ENCODE results near the gene KCNQ1OT1.

KCNQ1OT1 gene

DNA sequence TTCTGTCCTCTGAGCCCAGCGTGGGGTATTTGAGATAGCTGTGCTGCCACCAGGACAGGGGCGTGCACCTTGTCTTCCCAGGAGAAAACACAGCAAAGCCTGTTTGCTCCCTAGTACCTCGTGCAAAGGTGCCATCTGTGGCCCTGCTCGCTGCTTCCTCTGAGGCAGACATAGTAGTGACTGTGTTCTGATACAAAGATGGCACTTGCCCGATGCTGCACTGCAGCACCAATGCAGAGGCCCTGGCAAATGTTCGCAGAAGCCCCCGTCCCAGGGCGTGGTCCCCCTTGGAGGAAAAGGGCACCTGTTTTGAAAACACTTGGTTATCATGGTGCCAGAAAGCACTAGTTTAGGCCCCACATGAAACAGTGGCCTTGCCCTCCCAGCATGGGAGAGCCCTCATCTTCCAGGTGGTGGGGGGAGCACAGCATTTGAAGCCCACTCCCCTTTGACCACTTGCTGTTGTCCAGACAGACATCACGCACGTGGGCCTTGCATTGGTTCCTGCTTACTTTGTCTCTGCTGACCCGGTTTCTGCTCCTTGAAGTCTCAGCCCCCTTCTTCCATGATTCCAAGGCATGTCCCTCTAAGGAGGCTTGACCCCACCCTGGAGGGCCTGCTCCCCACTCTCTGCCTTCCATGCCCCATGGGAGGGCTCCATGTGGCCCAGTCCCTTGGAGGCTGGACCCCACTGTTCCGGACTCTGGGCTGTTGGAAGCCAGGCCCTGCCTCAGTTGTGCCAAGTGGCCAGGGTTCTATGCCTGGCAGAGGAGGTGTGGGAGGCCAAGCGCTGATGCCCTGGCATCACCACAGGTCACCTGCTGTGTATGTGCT is 109.4 kb downstream of the KCNQ1OT1 start:
- DNase-seq (ENCODE audit: insufficient read length, low spot score) (no peak), FAIRE-seq (no peak)
- no peak for TF ChIP-seq POLR2A (IDR thresholded peaks at IDR 0.05; ENCODE audit: low read depth, low read length)

DNA sequence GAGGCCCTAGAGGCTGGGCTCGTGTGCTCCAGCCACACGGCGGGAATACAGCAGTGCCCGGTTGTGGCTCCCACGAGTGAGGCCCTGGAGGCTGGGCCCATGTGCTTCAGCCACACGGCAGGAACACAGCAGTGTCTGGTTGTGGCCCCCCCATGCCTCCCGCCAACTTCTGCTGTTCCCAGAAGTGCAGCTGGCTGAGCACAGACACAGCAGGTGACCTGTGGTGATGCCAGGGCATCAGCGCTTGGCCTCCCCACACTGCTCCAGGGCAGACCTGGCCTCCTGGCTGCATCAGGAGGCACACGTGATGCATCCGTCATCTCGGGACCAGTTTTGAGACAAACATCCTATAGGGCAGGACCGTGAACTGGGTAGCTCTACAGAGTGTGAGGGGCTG is 110.3 kb downstream of the KCNQ1OT1 start:
- FAIRE-seq (no peak), DNase-seq (ENCODE audit: insufficient read length, low spot score) (no peak)
- no peak for TF ChIP-seq POLR2A (IDR thresholded peaks at IDR 0.05; ENCODE audit: low read depth, low read length)

DNA sequence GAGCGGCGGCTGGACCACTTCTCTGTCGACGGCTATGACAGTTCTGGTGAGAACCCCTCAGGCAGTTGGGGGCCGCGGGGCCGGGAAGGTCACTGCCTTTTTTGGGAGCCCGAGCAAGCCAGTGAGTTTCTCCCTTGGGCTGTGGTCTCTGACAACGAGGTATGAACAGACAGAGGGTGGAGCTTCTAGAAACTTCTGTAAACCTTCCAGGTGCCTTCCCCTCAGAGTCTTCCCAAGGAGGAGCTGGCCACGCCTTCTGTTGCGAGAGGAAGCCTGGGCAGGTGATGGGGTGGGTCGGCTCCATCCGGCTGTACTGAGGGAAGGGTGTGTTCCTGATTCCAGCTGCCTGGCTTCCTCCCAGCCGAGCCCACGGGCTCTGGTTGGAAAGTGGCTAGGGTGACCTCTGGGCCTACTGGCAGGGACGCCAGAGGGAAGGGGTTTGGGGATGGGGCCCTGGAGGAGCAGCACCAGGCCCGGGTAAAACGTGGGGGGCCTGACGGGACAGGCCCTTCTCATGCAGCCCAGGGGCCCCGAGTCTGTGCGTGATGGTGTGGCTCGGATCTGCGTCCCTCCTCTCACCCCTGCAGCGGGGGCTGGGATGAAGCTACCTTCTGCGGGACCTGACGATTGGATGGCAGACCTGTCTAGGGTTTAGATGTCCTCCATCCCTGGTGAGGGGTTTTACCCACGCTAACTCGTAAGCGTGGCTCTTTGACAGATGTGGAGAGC is 110.8 kb downstream of the KCNQ1OT1 start:
- FAIRE-seq (no peak), DNase-seq (ENCODE audit: insufficient read length, low spot score) (no peak)
- TF ChIP-seq POLR2A (IDR thresholded peaks at IDR 0.05; ENCODE audit: low read depth, low read length) = no peak

DNA sequence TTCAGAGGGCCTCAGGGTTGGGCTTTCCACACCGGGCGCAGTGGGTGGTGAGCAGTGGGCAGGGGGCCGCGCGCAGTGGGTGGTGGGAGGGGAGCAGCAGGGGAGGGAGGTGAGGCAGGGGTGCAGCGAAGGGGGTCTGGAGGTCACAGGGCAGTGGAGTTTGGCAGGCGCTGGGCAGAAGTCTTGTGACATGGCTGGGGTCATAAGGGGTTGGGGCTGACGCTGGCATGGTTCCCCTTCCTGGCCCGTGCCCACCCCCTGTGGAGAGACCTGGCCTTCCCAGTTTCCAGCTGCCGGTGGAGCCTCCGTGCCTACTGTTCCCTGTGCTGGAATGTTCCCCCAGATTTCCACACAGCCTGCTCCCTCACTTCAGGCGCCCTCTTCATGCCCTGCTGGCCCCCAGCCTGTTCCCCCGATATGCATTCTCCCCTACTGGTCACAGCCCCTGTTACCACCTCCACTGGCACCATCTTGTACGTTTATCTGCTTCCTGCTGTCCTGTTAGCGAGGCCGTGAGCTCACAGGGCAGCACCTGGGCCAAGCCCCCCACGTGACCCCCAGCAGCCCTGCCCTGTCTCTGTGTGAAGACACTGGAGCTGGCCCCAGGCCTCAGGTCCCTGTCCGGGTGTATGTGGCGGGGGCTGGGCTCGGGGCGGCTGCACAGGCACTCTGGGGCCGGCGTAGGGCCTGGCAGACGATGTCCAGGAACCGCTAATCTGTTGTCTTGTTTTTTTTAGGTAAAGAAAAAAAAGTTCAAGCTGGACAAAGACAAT is 111.6 kb downstream of the KCNQ1OT1 start:
- FAIRE-seq (no peak), DNase-seq (ENCODE audit: insufficient read length, low spot score) (no peak)
- TF ChIP-seq POLR2A (IDR thresholded peaks at IDR 0.05; ENCODE audit: low read depth, low read length) = no peak

DNA sequence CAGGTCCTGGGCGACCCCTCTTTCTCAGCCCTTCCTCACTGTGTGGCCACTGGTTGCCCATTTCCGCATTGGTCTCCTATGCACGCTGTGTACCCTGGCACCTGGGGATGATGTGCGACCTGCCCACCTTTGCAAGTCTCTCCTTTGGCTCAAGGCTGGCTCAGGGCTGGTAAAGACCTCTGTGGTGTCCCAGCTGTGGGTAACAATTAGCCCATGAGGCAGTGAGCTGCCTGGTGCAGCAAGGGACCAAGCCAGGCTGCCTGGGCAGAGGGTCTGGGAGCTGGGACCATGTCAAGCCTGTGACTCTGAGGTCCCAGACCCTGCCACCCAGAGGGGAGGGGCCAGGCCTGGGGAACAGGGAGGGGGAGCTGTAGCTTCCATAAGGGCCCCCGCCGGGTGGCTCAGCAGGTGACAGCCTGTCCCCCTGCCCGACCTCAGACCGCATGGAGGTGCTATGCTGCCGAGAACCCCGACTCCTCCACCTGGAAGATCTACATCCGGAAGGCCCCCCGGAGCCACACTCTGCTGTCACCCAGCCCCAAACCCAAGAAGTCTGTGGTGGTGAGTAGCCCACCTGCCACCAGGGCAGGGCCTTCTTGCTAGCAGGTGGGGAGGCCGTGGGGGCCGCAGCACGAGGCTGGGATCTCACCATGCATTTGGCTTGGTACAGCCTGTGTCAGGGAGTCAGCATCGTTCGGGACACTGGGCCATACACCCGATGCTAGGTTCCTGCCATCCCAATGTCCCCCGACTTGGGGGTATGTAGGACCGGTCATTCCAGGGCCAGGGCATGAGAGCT is 112.5 kb downstream of the KCNQ1OT1 start:
- FAIRE-seq (no peak), DNase-seq (ENCODE audit: insufficient read length, low spot score) (no peak)
- no peak for TF ChIP-seq POLR2A (IDR thresholded peaks at IDR 0.05; ENCODE audit: low read depth, low read length)

DNA sequence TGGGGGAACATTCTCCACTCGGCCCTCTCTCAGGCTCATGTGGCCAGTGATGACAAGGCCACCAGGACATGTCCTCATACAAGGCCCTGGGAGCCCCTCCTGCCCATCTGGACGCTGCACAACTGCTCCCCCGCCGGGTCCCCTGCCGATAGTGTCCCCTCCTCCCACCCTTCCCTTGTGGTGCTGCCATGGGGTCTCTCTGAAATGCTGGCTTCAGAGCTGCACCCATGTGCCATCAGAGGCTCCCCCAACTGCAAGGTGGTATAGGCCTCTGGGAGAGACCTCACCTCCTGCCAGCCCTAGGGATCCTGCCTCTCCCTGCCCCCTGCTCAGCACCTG is 113.0 kb downstream of the KCNQ1OT1 start:
- no peak for TF ChIP-seq POLR2A (IDR thresholded peaks at IDR 0.05; ENCODE audit: low read depth, low read length)
- DNase-seq (ENCODE audit: insufficient read length, low spot score) (no peak), FAIRE-seq (no peak)

DNA sequence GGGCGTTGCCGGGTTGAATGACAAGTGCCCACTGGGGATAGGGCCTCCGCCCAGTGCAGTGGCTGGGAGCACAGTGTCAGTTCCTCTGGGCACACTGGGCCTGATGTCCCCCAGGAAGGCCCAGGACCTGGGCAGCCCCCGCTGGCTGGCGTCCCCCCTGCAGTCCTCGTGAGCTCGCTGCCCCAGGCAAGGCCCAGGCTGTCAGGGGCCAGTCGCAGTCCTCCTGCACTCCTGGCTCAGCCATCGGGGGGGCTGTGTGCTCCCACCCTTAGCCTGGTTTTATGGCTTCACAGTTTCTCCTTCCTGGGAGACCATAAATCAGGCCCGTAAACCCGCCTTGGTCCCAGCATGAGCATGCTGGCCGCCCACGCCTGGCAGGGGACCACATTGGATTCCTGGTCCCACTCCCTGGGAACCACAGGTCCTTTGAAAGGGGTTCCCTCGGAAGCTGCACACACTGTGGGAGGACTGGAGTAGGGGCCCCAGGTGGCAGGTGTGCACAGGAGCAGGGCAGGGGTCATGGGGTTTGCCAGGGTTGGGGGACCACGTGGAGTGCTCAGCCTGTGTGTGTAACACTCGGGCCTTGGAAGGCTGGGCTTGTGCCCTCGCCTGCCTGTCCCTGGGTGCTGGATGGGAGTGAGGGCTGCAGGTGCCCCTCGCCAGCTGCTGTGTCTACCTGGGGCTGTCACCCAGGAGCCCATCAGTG is 113.6 kb downstream of the KCNQ1OT1 start:
- DNase-seq (ENCODE audit: insufficient read length, low spot score) = no peak
- TF ChIP-seq POLR2A (IDR thresholded peaks at IDR 0.05; ENCODE audit: low read depth, low read length) = no peak
- no peak for FAIRE-seq

DNA sequence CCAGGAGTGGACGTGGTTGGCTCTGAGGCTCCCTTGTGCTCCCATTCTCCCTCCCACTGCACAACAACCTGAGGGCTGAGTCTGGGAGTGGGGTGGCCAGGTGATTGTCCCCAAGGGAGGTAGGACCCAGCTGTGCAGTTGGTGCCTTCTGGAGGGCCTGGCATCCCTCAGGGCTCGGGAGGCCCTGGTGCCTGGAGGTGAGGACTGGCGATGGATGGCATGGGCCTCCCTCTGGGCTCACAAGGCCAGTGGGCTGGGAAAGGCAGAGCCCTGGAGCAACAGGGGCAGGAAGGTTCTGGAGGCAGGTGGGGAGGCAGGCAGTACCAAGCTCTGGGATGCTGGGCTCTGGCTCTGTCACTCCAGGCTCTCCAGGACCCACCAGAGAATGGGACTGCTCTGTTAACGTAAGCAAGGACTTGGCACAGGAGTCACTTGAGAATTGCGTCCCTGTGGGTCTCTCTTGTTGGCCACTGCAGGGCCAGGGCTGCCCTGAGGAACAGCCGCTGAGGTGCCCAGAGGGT is 114.2 kb downstream of the KCNQ1OT1 start:
- DNase-seq (ENCODE audit: insufficient read length, low spot score) (no peak), FAIRE-seq (no peak)
- no peak for TF ChIP-seq POLR2A (IDR thresholded peaks at IDR 0.05; ENCODE audit: low read depth, low read length)

DNA sequence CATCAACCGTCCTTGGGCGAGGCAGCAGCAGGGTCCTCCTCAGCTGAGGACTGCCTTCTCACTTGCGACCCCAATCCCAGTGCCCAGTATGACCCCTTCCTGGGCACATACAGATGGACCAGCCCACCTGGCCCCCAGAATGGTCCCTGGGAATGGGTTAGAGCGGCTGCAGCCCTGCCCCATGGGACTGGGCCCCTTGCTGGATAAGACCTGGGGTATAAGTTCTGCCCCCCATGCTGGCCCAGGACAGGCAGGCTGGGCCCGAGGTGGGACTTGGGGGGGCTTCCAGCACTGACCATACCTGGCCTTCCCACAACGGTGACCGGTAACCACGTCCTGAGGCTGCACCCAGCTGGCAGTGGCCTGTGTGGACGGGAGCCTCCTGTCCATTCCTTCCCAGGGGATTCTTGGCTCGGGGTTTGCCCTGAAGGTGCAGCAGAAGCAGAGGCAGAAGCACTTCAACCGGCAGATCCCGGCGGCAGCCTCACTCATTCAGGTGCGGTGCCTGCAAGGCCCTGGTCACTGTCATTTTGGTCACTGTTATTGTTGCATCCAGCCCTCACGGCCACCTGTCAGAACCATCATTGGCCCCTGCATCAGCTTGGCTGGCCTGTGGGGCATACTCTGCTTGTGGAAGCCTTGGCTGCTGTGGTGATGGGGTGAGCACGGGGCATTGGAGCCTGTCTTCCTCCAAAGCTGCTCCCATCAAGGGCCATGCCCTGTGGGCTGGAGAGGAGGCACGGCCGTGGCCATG is 114.8 kb downstream of the KCNQ1OT1 start:
- DNase-seq (ENCODE audit: insufficient read length, low spot score) (no peak), FAIRE-seq (no peak)
- TF ChIP-seq POLR2A (IDR thresholded peaks at IDR 0.05; ENCODE audit: low read depth, low read length) = no peak

DNA sequence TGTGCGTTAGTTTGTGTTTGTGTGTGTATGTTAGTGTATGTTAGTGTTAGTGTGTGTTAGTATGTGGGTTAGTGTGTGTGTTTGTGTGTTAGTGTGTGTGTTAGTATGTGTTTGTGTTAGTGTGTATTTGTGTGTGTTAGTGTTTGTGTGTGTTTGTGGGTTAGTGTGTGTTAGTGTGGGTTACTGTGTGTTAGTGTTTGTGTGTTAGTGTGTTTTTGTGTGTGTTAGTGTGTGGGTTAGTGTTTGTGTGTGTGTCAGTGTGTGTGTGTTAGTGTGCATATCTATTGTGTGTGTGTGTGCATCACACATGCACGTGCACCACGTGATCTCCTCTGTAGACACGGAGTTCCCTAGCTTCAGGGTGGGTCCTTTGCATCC is 115.4 kb downstream of the KCNQ1OT1 start:
- FAIRE-seq = no peak
- DNase-seq (ENCODE audit: insufficient read length, low spot score) = no peak
- no peak for TF ChIP-seq POLR2A (IDR thresholded peaks at IDR 0.05; ENCODE audit: low read depth, low read length)

DNA sequence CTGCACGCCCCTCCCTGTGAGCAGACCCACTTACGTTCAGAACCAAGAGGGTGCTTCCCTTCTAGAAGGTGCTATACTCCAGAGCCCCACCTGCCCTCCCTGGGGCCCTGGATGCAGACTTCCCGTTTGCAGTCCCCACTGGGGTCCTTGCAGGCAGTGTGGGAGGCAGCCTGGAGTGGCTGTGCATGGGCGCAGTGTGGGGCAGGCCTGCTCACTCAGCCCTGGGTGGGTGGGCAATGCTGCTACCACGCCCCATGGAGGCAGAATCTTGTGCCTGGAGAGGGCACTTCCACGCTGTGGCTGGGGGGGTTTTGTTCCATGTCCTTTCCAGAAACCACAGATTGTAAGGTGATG is 116.2 kb downstream of the KCNQ1OT1 start:
- no peak for TF ChIP-seq POLR2A (IDR thresholded peaks at IDR 0.05; ENCODE audit: low read depth, low read length)
- FAIRE-seq (no peak), DNase-seq (ENCODE audit: insufficient read length, low spot score) (no peak)

DNA sequence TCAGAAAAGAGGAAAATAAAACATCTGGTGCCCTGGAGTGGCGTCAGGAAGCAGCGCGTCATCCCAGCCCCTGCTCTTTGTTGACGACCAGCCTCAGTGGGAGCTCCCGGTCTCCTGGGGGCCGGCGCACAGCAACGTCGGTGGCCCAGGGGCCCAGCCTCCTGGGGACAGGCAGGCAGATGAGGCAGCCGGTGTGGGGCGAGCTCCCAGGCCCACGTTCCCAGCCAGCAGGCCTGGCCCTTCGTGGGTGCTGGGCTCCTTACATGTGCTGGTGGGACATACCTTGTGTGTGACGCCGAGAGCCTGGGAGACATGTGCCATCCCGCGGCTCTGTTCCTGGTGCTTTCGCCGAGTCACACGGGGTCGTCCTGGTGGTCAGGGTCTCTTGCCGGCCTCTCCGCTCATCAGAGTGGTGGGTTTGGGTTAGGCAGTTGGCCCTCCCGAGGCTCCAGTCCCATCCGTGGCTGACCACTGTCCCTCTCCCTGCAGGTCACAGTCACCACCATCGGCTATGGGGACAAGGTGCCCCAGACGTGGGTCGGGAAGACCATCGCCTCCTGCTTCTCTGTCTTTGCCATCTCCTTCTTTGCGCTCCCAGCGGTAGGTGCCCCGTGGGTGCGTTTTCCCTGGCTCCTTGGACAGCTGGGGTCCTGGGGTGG is 116.7 kb downstream of the KCNQ1OT1 start:
- FAIRE-seq (no peak), DNase-seq (ENCODE audit: insufficient read length, low spot score) (no peak)

More for the DNA sequence above, 116.7 kb downstream of the KCNQ1OT1 start:
- TF ChIP-seq POLR2A (IDR thresholded peaks at IDR 0.05; ENCODE audit: low read depth, low read length) = no peak

Data from H54 (cell line).